Liver (tissue), 9 donors: Measurements from ENCODE around the gene NAXD. TPM values are rescaled to one million over a fixed set of nuclear protein-coding genes. Genes with fewer than 3 reads are reported as not detected.

Experiments used
- DNase-seq: peaks from one replicate; pipeline ENCODE4 v3.0.0-alpha.2; 2017; ENCODE audit warnings: low spot score
- H3K27ac ChIP-seq, 2 donors: one replicate each; pipeline ENCODE4 v1.7.0; 2013; ENCODE audit warnings: inconsistent platforms in 2 of 2, low read length in 2 of 2, control low read depth in 1 of 2, low read depth in 1 of 2, mild to moderate bottlenecking in 1 of 2
- H3K27me3 ChIP-seq, 4 donors: one replicate each; pipeline versions ENCODE4 v1.6.1 to v1.7.0; 2013; ENCODE audit warnings: low read length in 3 of 4, inconsistent platforms in 1 of 4, mild to moderate bottlenecking in 1 of 4, moderate library complexity in 1 of 4; ENCODE audit not compliant: control insufficient read depth in 4 of 4, insufficient read depth in 4 of 4
- H3K36me3 ChIP-seq, 4 donors: one replicate each; pipeline versions ENCODE4 v1.6.1 to v1.7.0; 2013; ENCODE audit warnings: low read length in 3 of 4, mild to moderate bottlenecking in 3 of 4, low read depth in 1 of 4, moderate library complexity in 1 of 4; ENCODE audit not compliant: control insufficient read depth in 4 of 4, insufficient read depth in 3 of 4
- H3K4me1 ChIP-seq, 4 donors: one replicate each; pipeline versions ENCODE4 v1.6.1 to v1.7.0; 2013; ENCODE audit warnings: low read length in 3 of 4, mild to moderate bottlenecking in 3 of 4, moderate library complexity in 1 of 4; ENCODE audit not compliant: control insufficient read depth in 4 of 4, insufficient read depth in 4 of 4
- H3K4me3 ChIP-seq, 3 donors: one replicate each; pipeline versions ENCODE4 v1.6.1 to v1.7.0; 2013; ENCODE audit warnings: low read length in 3 of 3, control low read depth in 1 of 3, low read depth in 1 of 3, mild to moderate bottlenecking in 1 of 3
- H3K9ac ChIP-seq, 2 donors: one replicate each; pipeline ENCODE4 v1.7.0; 2013; ENCODE audit warnings: low read length in 2 of 2, mild to moderate bottlenecking in 2 of 2, moderate library complexity in 2 of 2, control low read depth in 1 of 2, low read depth in 1 of 2
- H3K9me3 ChIP-seq, 4 donors: one replicate each; pipeline versions ENCODE4 v1.6.1 to v1.7.0; 2013; ENCODE audit warnings: low read length in 3 of 4; ENCODE audit not compliant: control insufficient read depth in 4 of 4
- CTCF ChIP-seq: fragments of 150-350 bp; IDR thresholded peaks from 2 replicates; pipeline ENCODE4 v1.5.1; 2017; ENCODE audit warnings: improper control_type of control experiment, low read depth, low read length; ENCODE audit not compliant: missing input control
- EGR1 ChIP-seq, 2 donors: IDR thresholded peaks; 2 replicates each; pipeline ENCODE4 v1.6.1; 2016 to 2018; ENCODE audit warnings: antibody characterized with exemption in 2 of 2, low read depth in 2 of 2
- FOXA1 ChIP-seq: IDR thresholded peaks from 2 replicates; pipeline ENCODE4 v1.6.1; 2016; ENCODE audit warnings: antibody characterized with exemption
- FOXA2 ChIP-seq: IDR thresholded peaks from 2 replicates; pipeline ENCODE4 v1.6.1; 2016; ENCODE audit warnings: antibody characterized with exemption
- GABPA ChIP-seq, 2 donors: IDR thresholded peaks in 1 of 2; conservative IDR thresholded peaks in 1 of 2; 2 replicates each; pipeline ENCODE4 v1.6.1; 2016; ENCODE audit warnings: antibody characterized with exemption in 2 of 2, mild to moderate bottlenecking in 1 of 2, moderate library complexity in 1 of 2
- HNF4A ChIP-seq, 2 donors: conservative IDR thresholded peaks; 2 replicates each; pipeline ENCODE4 v1.6.1; 2016; ENCODE audit warnings: antibody characterized with exemption in 2 of 2, mild to moderate bottlenecking in 2 of 2
- HNF4G ChIP-seq: IDR thresholded peaks from 2 replicates; pipeline ENCODE4 v1.6.1; 2016; ENCODE audit warnings: antibody characterized with exemption
- JUND ChIP-seq, 2 donors: IDR thresholded peaks; 2 replicates each; pipeline ENCODE4 v1.6.1; 2016; ENCODE audit warnings: antibody characterized with exemption in 2 of 2
- NR2F2 ChIP-seq: IDR thresholded peaks from 2 replicates; pipeline ENCODE4 v1.6.1; 2016; ENCODE audit warnings: antibody characterized with exemption
- RAD21 ChIP-seq, 2 donors: IDR thresholded peaks; 2 replicates each; pipeline ENCODE4 v1.6.1; 2016; ENCODE audit warnings: antibody characterized with exemption in 2 of 2, mild to moderate bottlenecking in 2 of 2
- REST ChIP-seq: IDR thresholded peaks from 2 replicates; pipeline ENCODE4 v1.6.1; 2016; ENCODE audit warnings: antibody characterized with exemption, mild to moderate bottlenecking
- RXRA ChIP-seq, 2 donors: IDR thresholded peaks; 2 replicates each; pipeline ENCODE4 v1.6.1; 2017 to 2018; ENCODE audit warnings: antibody characterized with exemption in 2 of 2, mild to moderate bottlenecking in 1 of 2
- SP1 ChIP-seq: IDR thresholded peaks from 2 replicates; pipeline ENCODE4 v1.6.1; 2018; ENCODE audit warnings: antibody characterized with exemption, mild to moderate bottlenecking
- TAF1 ChIP-seq: conservative IDR thresholded peaks from 2 replicates; pipeline ENCODE4 v1.6.1; 2016; ENCODE audit warnings: antibody characterized with exemption, mild to moderate bottlenecking
- YY1 ChIP-seq: IDR thresholded peaks from 2 replicates; pipeline ENCODE4 v1.6.1; 2016; ENCODE audit warnings: antibody characterized with exemption, mild to moderate bottlenecking
- ZBTB33 ChIP-seq: IDR thresholded peaks from 2 replicates; pipeline ENCODE4 v1.6.1; 2016; ENCODE audit warnings: antibody characterized with exemption
- WGBS: extraction: QIAGEN DNeasy Blood & Tissue Kit; methylation state at CpG from one replicate; pipeline ENCODE4 v1.1.7; 2013; 5-methylcytosine and 5-hydroxymethylcytosine counted together
- polyA plus RNA-seq, 2 donors: library from polyadenylated mRNA; stranded (reverse) in 1 of 2; unstranded in 1 of 2; fragments of 200-250 nt in 1 of 2; fragments of >200 nt in 1 of 2; fragmentation: Nextera tagmentation in 1 of 2; extraction: Ambion mirVana in 1 of 2; gene quantifications; one replicate each; pipeline versions ENCODE4 v1.2.1 to v1.2.3, GENCODE V29; 2013 to 2015
- total RNA-seq, 2 donors: library from RNA; depleted of rRNA; stranded (reverse); fragments of >200 nt; gene quantifications; one replicate each; pipeline ENCODE4 v1.2.3, GENCODE V29; 2014
- TF ChIP-seq, protein P1 (sequence below): IDR thresholded peaks from 2 replicates; pipeline ENCODE4 v1.6.1; 2016; ENCODE audit warnings: antibody characterized with exemption
- TF ChIP-seq, protein P2 (sequence below): IDR thresholded peaks from 2 replicates; pipeline ENCODE4 v1.6.1; 2016; ENCODE audit warnings: antibody characterized with exemption
- donor health status: healthy.
- donor health status: healthy.
- donor health status: healthy.
- donor health status: healthy.
- donor health status: healthy.

NAXD gene
- total and polyA plus RNA-seq, 4 donors: 19.0 to 40.5 (median 27.6) TPM

GRCh38 chr13:110647365-110647737 is 32.0 kb downstream of the NAXD start:
- H3K27ac ChIP-seq: no peak overlapping the region
- H3K9ac ChIP-seq: no peak overlapping the region
- no peaks in the 10 kb centered on the region for H3K27me3 ChIP-seq
- H3K36me3 ChIP-seq: peaks cover 0 to 9% (median 0%) of the 10 kb centered on the region in 4 donors
- H3K4me3 ChIP-seq: no peak overlapping the region
- no peaks in the 10 kb centered on the region for H3K9me3 ChIP-seq
- no peak for DNase-seq
- TF ChIP-seq, protein P1, sequence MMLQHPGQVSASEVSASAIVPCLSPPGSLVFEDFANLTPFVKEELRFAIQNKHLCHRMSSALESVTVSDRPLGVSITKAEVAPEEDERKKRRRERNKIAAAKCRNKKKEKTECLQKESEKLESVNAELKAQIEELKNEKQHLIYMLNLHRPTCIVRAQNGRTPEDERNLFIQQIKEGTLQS: no peak
- TF ChIP-seq FOXA1 (no peak), TAF1 (no peak), GABPA (IDR thresholded peaks at IDR 0.05 in 1 of 2, conservative IDR thresholded peaks at IDR 0.05 in 1 of 2) (no peak), RXRA (IDR thresholded peaks at IDR 0.05) (no peak), NR2F2 (no peak), YY1 (no peak), ZBTB33 (no peak), REST (no peak), SP1 (no peak), HNF4G (no peak), RAD21 (IDR thresholded peaks at IDR 0.05) (no peak), CTCF (no peak), FOXA2 (no peak), JUND (IDR thresholded peaks at IDR 0.05) (no peak), EGR1 (IDR thresholded peaks at IDR 0.05; ENCODE audit: low read depth in 2 of 2) (no peak), HNF4A (conservative IDR thresholded peaks at IDR 0.05) (no peak)
- TF ChIP-seq, protein P2, sequence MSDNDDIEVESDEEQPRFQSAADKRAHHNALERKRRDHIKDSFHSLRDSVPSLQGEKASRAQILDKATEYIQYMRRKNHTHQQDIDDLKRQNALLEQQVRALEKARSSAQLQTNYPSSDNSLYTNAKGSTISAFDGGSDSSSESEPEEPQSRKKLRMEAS: no peak
- H3K4me1 ChIP-seq: peaks cover 3 to 30% (median 20%) of the 10 kb centered on the region in 4 donors
- WGBS: 94% methylated on average over 10 of the region's 10 CpGs
